ENCODE measurements around the gene RPP25L.

Gene RPP25L

DNA sequence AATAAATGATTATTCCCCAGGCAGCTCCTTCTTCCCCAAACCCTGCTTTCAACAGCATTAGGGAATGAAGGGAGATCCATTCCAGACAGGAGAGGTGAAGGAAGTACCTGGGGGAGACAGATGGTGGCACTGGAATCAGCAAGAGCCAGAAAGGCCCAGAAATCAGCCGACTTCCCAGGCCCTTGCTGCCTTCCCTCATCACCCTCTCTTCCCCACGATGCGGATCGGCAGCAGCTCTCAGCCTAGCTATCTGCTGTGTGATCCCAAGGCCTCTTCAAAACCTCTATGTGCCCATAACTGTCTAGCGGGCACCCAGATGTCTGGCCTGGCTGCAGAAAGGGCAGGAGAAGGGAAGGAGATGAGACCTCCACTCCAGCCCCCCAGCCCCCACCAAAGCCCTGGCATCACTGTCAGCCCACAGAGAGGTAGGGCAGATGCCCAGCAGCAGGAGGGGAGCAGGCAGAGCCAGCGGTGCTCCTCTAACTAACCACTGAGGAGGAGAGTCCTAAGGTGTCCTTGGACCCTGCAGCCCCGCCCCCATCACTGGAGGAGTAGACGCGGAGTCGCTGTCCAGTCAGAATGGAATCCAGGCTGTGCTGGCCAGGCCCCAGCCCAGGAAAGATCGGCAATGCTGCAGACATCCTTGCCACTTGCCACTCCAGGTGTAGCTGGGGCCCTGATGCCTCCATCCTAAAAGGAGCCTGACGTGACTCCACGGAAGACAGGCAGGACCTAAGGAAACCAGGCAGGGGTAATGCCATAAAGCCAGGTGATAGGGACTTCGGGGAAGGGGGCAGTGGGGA lies 35.1 kb downstream of the RPP25L start:
- no peak for DNase-seq
- intact Hi-C loops (cut with DNase I) = no loop called here

- no peak for DNase-seq
- intact Hi-C loops (cut with DNase I) = no loop called here
These were observed 35.9 kb downstream of the RPP25L start for GRCh38 chr9:34575862-34576596.

- intact Hi-C loops (cut with DNase I) = no loop called here
- DNase-seq = no peak
These were observed 36.7 kb downstream of the RPP25L start for GRCh38 chr9:34575241-34575640.

GRCh38 chr9:34574571-34574970 lies 37.3 kb downstream of the RPP25L start:
- no peak for DNase-seq
- intact Hi-C loops (cut with DNase I) = no loop called here

DNA sequence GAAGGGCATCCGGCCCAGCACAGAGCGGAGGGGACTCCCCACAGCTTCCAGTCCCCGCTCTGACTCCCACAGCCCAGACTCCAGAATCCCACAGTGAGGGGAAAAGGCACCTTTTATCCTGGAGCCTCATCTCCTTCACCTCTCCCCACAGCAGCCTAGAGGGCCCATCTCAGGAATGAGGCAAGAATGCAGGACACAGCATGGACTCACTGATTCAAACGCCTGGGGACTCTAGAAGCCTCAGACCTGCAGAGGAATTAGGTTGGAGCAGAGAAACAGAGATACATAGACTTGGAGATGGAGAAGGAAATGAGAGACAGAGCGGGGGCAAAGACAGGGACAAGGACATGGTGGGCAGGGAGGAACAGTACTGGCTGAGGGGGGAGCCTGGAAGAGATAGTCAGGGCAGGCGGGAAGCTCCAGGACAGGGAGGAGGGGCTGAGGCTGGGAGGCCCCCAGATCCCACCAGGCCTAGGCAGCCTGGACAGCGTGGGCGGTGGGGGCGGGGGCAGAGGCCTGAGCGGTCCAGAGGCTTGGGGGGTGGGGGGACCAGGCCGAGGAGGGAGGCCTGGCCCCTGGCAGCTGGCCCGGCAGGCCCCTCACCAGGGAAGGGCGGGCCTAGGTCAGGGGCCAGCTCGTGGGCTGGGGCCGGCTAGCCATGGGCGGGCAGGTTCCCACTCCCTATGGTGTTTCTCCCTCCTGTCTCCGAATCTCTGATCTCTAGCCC lies 38.1 kb downstream of the RPP25L start:
- intact Hi-C loops (cut with DNase I) = no loop called here
- no peak for DNase-seq

GRCh38 chr9:34572628-34573027 lies 39.3 kb downstream of the RPP25L start:
- intact Hi-C loops (cut with DNase I) = no loop called here
- no peak for DNase-seq

DNA sequence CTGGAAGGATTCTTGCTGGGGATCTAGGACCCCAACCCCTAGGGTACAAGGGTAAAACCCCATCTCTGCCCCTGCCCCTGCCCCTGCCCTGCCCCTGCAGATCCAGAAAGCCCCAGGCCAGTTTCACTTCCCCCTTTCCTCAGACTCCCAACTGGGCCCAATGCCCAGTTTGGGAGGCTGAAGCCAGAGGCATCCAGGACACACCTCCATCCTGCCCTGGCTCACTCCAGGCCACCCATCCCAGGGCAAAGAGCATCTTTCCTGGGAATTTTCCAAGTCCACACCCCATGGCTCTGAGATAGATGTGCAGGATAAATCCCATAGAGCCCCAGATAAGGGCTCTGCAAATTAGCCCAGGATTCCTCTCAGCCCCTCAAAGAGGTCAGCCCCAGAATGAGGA lies 39.8 kb downstream of the RPP25L start:
- no peak for DNase-seq
- intact Hi-C loops (cut with DNase I) = no loop called here

- no peak for DNase-seq
- intact Hi-C loops (cut with DNase I) = no loop called here
These were observed 40.5 kb downstream of the RPP25L start for GRCh38 chr9:34571481-34571810.

DNA sequence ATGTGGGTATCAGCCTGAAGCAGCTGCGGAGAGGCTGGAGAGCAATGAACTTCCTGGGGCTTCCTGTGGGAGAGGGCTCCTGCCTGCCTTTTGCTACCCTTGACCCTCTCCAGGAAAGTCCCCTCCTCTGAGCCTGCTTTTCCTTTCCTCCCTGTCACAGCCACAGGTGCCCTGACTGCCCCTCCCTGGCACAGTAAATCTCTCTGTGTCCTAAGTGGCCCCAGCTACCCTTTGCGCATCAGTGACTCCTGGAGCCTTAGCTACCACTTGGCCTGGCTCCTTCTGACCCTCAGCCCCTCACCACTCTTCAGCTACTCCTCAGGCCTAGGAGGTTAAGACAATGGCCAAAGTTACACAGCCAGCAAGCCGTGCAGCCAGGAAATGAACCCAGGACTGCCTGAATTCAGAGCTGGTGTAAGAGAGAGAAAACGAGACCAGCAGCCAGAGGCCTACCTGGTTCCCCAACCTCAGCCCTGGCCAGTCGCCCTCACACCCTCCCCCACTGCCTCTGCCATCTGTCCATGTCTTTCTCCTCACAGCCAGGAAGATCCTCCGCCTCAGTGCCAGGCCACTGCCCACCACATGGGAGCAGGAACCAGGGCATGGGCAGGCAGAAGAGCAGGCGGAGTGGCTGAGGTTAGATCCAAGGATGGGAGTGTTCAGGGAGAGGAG lies 41.0 kb downstream of the RPP25L start:
- DNase-seq = no peak
- intact Hi-C loops (cut with DNase I) = no loop called here

DNA sequence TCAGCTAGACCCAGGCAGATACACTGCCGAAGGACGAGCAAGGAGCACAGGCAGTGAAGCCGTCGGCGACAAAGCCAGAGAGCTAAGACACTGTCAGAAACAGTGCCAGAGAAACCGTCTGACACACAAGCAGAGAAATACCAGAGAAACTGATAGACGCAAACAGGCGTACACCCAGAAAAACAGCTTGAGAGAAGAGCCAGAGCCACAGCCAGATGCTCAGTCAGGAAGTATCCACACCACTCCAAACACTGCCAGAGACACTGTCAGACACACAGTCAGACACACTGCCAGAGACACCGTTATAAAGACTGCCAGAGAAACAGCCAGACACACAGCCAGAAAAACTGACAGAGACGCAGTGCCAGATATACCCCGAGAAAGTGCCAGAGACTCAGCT lies 41.5 kb downstream of the RPP25L start:
- DNase-seq = no peak
- intact Hi-C loops (cut with DNase I) = no loop called here

DNA sequence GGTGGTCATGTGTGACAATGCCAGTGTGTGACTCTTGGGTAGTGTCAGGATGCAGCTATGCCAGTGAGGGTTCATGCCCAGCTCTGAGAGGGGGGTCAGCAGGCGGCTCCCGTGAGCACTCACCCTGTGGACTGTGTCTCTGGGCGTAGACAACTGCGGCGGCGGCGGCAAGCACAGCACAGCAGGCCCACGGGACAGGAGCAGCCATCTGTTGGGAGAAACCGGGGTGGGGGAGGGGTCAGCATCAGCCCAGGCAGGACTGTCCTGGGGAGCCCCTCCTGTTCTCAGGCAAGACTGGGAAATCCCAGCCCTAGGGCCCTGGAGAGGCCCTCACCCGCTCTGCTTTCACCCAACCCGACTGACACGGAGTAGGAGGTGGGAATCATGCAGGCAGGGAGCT lies 43.1 kb downstream of the RPP25L start:
- intact Hi-C loops (cut with DNase I) = loop anchor here (5.0 kb wide), 1 partner anchor 169 kb away; no protein-coding TSS in a partner anchor
- no peak for DNase-seq

- DNase-seq = no peak
- intact Hi-C loops (cut with DNase I) = loop anchor here (5.0 kb wide), 1 partner anchor 169 kb away; no protein-coding TSS in a partner anchor
These were observed 43.8 kb downstream of the RPP25L start for GRCh38 chr9:34568133-34568532.

GRCh38 chr9:34566972-34567371 lies 44.9 kb downstream of the RPP25L start:
- DNase-seq = no peak
- intact Hi-C loops (cut with DNase I) = loop anchor here (5.0 kb wide), 1 partner anchor 170 kb away; no protein-coding TSS in a partner anchor

GRCh38 chr9:34566322-34566721 lies 45.6 kb downstream of the RPP25L start:
- DNase-seq = no peak
- intact Hi-C loops (cut with DNase I) = loop anchor here (5.0 kb wide), 1 partner anchor 171 kb away; no protein-coding TSS in a partner anchor

DNA sequence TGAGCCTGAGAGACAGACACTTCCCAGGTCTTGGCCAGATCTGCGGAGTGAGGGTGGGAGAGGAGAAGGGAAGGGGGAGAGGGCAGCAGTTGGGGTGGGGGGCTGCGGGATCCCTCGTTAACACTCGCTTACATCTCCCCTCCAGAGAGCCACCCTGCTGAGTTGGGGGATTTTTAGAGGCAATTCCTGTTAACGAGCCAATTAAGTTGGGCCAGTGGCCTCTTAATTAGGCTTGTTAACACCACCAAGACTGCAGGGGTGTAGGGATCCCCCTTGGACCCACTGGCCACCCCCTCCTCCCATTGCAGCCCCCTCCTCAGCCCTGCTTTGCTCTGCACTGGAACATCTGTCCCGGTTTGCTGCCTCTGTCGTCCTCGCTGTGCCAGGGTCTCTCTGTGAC lies 46.0 kb downstream of the RPP25L start:
- DNase-seq = no peak
- intact Hi-C loops (cut with DNase I) = loop anchor here (5.0 kb wide), 1 partner anchor 171 kb away; no protein-coding TSS in a partner anchor

GRCh38 chr9:34564617-34565016 lies 47.3 kb downstream of the RPP25L start:
- intact Hi-C loops (cut with DNase I) = loop anchor here (5.0 kb wide), 1 partner anchor 173 kb away; no protein-coding TSS in a partner anchor
- DNase-seq = no peak

DNA sequence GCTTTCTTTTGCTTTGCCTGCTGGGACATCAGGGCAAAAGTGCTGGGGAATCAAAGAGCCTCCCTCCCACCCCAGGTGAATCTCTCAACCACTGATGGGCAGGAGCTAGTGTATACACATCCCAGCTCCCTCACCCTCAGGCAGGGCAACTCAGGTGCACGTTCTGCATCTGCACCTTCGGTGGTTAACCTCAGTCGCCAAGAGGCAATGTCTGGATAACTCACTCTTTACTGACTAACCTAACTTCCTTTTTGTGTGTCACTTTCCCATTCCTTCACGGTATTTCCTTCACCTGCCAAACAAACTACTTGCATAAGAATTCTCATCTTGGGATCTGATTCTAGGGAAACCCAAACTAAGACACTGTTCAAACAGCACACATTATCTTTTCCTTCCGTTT lies 48.6 kb downstream of the RPP25L start:
- intact Hi-C loops (cut with DNase I) = no loop called here
- no peak for DNase-seq

DNA sequence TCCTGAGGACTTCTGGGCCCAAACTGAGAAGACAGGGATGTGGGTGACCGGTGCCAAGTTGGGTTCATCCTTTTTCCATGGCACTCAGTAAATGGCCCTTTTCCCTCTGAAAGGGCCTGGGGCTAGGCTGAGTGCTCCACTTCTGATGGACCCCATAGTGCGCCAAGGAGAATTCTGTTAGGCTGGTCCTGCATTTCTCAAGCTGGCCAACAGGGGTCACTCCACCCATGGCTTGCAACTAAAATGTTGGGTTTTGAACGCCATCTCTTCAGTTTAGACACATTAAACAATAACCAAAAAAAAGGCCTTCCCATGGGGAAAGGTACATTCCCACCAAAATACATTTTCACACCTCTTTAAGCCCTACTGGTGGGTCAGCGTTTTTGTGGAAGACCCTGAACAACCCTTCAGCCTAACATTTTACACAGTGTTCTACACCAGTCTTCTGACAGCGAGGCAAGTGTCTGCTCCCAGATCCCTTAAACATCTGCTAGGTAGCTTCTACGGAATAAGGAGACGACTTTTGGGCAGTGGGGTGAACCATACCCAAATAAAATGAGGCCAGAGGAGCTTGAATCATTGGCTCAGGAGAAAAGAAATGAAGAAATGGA lies 49.7 kb downstream of the RPP25L start:
- DNase-seq = no peak
- intact Hi-C loops (cut with DNase I) = no loop called here
